K562 (cell line): Measurements from ENCODE around the gene USF2. TPM values are rescaled to one million over a fixed set of nuclear protein-coding genes. Genes with fewer than 3 reads are reported as not detected.

Experiments used
- CBFB ChIP-seq: sonication (generic); formaldehyde crosslinking; IDR thresholded peaks from 2 replicates; pipeline ENCODE4 v1.4.0; 2020; ENCODE audit warnings: mild to moderate bottlenecking, missing genetic modification reagents
- CHD4 ChIP-seq: fragments of 200-600 bp; sonication (generic); IDR thresholded peaks from 3 replicates; pipeline ENCODE4 v1.6.1; 2012; ENCODE audit warnings: low read depth, mild to moderate bottlenecking, mixed read lengths, low read length, inconsistent platforms; ENCODE audit not compliant: insufficient read depth, insufficient replicate concordance, poor library complexity, severe bottlenecking
- DIDO1 ChIP-seq: fragments of 450-650 bp; IDR thresholded peaks from 2 replicates; pipeline ENCODE4 v1.6.1; 2016; ENCODE audit warnings: low read depth, missing biosample characterization, missing genetic modification characterization
- FOXA3 ChIP-seq, 2 experiments: fragments of 450-650 bp in 1 of 2; sonication (generic) in 1 of 2; formaldehyde crosslinking; IDR thresholded peaks in 1 of 2; conservative IDR thresholded peaks in 1 of 2; 2 replicates each; pipeline versions ENCODE4 v1.4.0 to v1.8.0; 2020 to 2022; ENCODE audit warnings: mild to moderate bottlenecking in 2 of 2, missing genetic modification reagents in 1 of 2
- FOXK1 ChIP-seq: sonication (generic); formaldehyde crosslinking; IDR thresholded peaks from 2 replicates; pipeline ENCODE4 v1.8.0; 2022; ENCODE audit warnings: missing genetic modification reagents, mild to moderate bottlenecking, borderline replicate concordance
- GTF2E2 ChIP-seq: fragments of 200-800 bp; sonication (Bioruptor generic); IDR thresholded peaks from 2 replicates; pipeline ENCODE4 v1.6.1; 2016; ENCODE audit warnings: missing genetic modification characterization, missing compliant biosample characterization
- NR2C1 ChIP-seq, 2 experiments: fragments of 450-650 bp; IDR thresholded peaks; 2 replicates each; pipeline ENCODE4 v1.6.1; 2017; ENCODE audit warnings: mild to moderate bottlenecking in 2 of 2, antibody characterized with exemption in 1 of 2, inconsistent platforms in 1 of 2, missing compliant biosample characterization in 1 of 2, missing genetic modification characterization in 1 of 2
- NR2C2 ChIP-seq, 2 experiments: fragments of 200-800 bp in 1 of 2; sonication (Bioruptor generic) in 1 of 2; sonication (generic) in 1 of 2; formaldehyde crosslinking in 1 of 2; IDR thresholded peaks; 2 replicates each; pipeline versions ENCODE4 v1.6.1 to v1.8.0; 2016 to 2022; ENCODE audit warnings: mild to moderate bottlenecking in 1 of 2, missing compliant biosample characterization in 1 of 2, missing genetic modification characterization in 1 of 2, missing genetic modification reagents in 1 of 2
- SMAD4 ChIP-seq: fragments of 250-450 bp; sonication (Bioruptor Pico); conservative IDR thresholded peaks from 2 replicates; pipeline ENCODE4 v1.8.0; 2021; ENCODE audit warnings: inconsistent platforms, mild to moderate bottlenecking, moderate library complexity
- polyA plus RNA-seq, 8 experiments: library from polyadenylated mRNA; depleted of rRNA in 4 of 8; stranded (reverse) in 5 of 8; unstranded in 3 of 8; fragments of >200 nt; fragmentation: Nextera tagmentation in 2 of 8; fragmentation: Illumina TruSeq in 1 of 8; extraction: Ambion mirVana in 2 of 8; extraction: Trizol in 1 of 8; gene quantifications; 2 replicates each; pipeline versions ENCODE4 v1.2.1 to v1.2.3, GENCODE V29; 2011 to 2014; ENCODE audit warnings: inconsistent platforms in 1 of 8, missing spikeins in 1 of 8
- total RNA-seq, 7 experiments: library from RNA; depleted of rRNA in 6 of 7; stranded (reverse); fragments of >200 nt in 6 of 7; fragmentation: Illumina TruSeq in 2 of 7; extraction: Trizol in 2 of 7; gene quantifications; 2 replicates each; pipeline versions ENCODE4 v1.2.1 to v1.2.3, GENCODE V29; 2011 to 2021; ENCODE audit warnings: low replicate concordance in 1 of 7
- TF ChIP-seq, protein P1 (sequence below): sonication (generic); formaldehyde crosslinking; IDR thresholded peaks from 2 replicates; pipeline ENCODE4 v1.8.0; 2023; ENCODE audit warnings: mild to moderate bottlenecking, missing genetic modification reagents
- TF ChIP-seq, protein P2 (sequence below), 3 experiments: IDR thresholded peaks in 2 of 3; conservative IDR thresholded peaks in 1 of 3; 2 replicates each; pipeline ENCODE4 v1.5.1; 2011 to 2012; ENCODE audit warnings: low read length in 3 of 3, mild to moderate bottlenecking in 3 of 3, control low read depth in 2 of 3, improper control_type of control experiment in 1 of 3, inconsistent platforms in 1 of 3, low read depth in 1 of 3, mixed read lengths in 1 of 3, moderate library complexity in 1 of 3; ENCODE audit not compliant: insufficient read depth in 2 of 3
- TF ChIP-seq, protein P3 (sequence below): fragments of 450-650 bp; IDR thresholded peaks from 2 replicates; pipeline ENCODE4 v1.6.1; 2016; ENCODE audit warnings: mild to moderate bottlenecking
- TF ChIP-seq, protein P4 (sequence below): sonication (generic); formaldehyde crosslinking; IDR thresholded peaks from 2 replicates; pipeline ENCODE4 v1.4.0; 2020; ENCODE audit warnings: mild to moderate bottlenecking, missing genetic modification reagents

The USF2 gene
- total and polyA plus RNA-seq, 9 of the 15 experiments (the other 6 are each of a cell fraction or from before 2014, with no cell fraction given): 0.27 to 93.7 (median 58.4) TPM

DNA sequence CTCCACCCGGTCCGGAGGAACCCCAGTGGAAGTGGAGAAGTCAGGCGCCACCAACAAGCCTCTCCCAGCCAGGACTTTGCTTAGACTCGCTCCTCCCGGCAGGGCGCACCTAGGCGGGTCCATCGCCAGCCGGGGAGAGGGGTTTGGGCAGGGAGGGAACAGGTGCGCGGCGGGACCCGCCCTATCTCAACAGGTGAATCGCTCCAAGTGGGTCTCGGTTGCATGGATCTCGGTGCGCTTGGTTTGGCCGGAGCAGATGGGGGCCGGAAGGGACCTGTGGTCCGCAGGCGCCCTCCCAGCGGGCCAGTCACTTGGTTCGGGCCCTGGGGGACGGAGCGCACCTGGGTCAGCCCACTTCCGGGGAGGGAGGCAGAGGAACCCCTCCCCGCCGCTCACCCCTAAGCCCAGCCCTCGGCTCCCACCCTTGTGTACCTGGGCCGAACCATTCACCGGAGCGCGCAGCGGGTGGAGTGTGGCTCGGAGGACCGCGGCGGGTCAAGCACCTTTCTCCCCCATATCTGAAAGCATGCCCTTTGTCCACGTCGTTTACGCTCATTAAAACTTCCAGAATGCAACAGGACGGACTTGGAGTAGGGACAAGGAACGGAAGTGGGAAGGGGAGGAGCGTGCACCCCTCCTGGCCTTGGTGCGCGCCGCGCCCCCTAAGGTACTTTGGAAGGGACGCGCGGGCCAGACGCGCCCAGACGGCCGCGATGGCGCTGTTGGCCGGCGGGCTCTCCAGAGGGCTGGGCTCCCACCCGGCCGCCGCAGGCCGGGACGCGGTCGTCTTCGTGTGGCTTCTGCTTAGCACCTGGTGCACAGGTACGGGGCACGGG, 20.2 kb upstream of the USF2 start, which contains the start of gene LSR (continued):
- TF ChIP-seq CHD4: no peak
- TF ChIP-seq FOXA3 (CRISPR knock-in tag; conservative IDR thresholded peaks at IDR 0.05 in 1 of 2, IDR thresholded peaks at IDR 0.05 in 1 of 2): peak; percentile 97 to 98
- peak; percentile 74 for TF ChIP-seq CBFB (CRISPR knock-in tag)
- TF ChIP-seq NR2C1 (IDR thresholded peaks at IDR 0.05): peak; percentile 45
- no peak for TF ChIP-seq NR2C1 (tag; IDR thresholded peaks at IDR 0.05)
- TF ChIP-seq, protein P1, sequence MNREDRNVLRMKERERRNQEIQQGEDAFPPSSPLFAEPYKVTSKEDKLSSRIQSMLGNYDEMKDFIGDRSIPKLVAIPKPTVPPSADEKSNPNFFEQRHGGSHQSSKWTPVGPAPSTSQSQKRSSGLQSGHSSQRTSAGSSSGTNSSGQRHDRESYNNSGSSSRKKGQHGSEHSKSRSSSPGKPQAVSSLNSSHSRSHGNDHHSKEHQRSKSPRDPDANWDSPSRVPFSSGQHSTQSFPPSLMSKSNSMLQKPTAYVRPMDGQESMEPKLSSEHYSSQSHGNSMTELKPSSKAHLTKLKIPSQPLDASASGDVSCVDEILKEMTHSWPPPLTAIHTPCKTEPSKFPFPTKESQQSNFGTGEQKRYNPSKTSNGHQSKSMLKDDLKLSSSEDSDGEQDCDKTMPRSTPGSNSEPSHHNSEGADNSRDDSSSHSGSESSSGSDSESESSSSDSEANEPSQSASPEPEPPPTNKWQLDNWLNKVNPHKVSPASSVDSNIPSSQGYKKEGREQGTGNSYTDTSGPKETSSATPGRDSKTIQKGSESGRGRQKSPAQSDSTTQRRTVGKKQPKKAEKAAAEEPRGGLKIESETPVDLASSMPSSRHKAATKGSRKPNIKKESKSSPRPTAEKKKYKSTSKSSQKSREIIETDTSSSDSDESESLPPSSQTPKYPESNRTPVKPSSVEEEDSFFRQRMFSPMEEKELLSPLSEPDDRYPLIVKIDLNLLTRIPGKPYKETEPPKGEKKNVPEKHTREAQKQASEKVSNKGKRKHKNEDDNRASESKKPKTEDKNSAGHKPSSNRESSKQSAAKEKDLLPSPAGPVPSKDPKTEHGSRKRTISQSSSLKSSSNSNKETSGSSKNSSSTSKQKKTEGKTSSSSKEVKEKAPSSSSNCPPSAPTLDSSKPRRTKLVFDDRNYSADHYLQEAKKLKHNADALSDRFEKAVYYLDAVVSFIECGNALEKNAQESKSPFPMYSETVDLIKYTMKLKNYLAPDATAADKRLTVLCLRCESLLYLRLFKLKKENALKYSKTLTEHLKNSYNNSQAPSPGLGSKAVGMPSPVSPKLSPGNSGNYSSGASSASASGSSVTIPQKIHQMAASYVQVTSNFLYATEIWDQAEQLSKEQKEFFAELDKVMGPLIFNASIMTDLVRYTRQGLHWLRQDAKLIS: peak; percentile 30; the same call in 1 of the 2 replicates
- TF ChIP-seq, protein P2, sequence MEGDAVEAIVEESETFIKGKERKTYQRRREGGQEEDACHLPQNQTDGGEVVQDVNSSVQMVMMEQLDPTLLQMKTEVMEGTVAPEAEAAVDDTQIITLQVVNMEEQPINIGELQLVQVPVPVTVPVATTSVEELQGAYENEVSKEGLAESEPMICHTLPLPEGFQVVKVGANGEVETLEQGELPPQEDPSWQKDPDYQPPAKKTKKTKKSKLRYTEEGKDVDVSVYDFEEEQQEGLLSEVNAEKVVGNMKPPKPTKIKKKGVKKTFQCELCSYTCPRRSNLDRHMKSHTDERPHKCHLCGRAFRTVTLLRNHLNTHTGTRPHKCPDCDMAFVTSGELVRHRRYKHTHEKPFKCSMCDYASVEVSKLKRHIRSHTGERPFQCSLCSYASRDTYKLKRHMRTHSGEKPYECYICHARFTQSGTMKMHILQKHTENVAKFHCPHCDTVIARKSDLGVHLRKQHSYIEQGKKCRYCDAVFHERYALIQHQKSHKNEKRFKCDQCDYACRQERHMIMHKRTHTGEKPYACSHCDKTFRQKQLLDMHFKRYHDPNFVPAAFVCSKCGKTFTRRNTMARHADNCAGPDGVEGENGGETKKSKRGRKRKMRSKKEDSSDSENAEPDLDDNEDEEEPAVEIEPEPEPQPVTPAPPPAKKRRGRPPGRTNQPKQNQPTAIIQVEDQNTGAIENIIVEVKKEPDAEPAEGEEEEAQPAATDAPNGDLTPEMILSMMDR (IDR thresholded peaks at IDR 0.05 in 2 of 3, conservative IDR thresholded peaks at IDR 0.05 in 1 of 3; ENCODE audit: insufficient read depth in 2 of 3, low read depth in 1 of 3, low read length in 3 of 3): 0 out of 6 replicates have a peak, but pooled peaks of 1 of the 3 experiments have one; percentile 28
- TF ChIP-seq, protein P3, sequence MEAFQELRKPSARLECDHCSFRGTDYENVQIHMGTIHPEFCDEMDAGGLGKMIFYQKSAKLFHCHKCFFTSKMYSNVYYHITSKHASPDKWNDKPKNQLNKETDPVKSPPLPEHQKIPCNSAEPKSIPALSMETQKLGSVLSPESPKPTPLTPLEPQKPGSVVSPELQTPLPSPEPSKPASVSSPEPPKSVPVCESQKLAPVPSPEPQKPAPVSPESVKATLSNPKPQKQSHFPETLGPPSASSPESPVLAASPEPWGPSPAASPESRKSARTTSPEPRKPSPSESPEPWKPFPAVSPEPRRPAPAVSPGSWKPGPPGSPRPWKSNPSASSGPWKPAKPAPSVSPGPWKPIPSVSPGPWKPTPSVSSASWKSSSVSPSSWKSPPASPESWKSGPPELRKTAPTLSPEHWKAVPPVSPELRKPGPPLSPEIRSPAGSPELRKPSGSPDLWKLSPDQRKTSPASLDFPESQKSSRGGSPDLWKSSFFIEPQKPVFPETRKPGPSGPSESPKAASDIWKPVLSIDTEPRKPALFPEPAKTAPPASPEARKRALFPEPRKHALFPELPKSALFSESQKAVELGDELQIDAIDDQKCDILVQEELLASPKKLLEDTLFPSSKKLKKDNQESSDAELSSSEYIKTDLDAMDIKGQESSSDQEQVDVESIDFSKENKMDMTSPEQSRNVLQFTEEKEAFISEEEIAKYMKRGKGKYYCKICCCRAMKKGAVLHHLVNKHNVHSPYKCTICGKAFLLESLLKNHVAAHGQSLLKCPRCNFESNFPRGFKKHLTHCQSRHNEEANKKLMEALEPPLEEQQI: peak; percentile 80; the same call in 1 of the 2 replicates
- TF ChIP-seq FOXK1 (CRISPR knock-in tag): peak; percentile 99; the same call in 1 of the 2 replicates
- peak; percentile 85 for TF ChIP-seq SMAD4 (CRISPR knock-in tag)
- peak; percentile 82; the same call in 1 of the 2 replicates for TF ChIP-seq GTF2E2
- TF ChIP-seq NR2C2 (CRISPR knock-in tag; IDR thresholded peaks at IDR 0.05): peak; percentile 86
- peak; percentile 77 for TF ChIP-seq NR2C2 (tag; IDR thresholded peaks at IDR 0.05)
- TF ChIP-seq, protein P4, sequence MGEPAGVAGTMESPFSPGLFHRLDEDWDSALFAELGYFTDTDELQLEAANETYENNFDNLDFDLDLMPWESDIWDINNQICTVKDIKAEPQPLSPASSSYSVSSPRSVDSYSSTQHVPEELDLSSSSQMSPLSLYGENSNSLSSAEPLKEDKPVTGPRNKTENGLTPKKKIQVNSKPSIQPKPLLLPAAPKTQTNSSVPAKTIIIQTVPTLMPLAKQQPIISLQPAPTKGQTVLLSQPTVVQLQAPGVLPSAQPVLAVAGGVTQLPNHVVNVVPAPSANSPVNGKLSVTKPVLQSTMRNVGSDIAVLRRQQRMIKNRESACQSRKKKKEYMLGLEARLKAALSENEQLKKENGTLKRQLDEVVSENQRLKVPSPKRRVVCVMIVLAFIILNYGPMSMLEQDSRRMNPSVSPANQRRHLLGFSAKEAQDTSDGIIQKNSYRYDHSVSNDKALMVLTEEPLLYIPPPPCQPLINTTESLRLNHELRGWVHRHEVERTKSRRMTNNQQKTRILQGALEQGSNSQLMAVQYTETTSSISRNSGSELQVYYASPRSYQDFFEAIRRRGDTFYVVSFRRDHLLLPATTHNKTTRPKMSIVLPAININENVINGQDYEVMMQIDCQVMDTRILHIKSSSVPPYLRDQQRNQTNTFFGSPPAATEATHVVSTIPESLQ: no peak; the same call in 1 of the 2 replicates
- TF ChIP-seq DIDO1 (tag): no peak; the same call in 1 of the 2 replicates
